ENCODE measurements around the gene CUL1. TPM values are rescaled to one million over a fixed set of nuclear protein-coding genes. Genes with fewer than 3 reads are reported as not detected.

The CUL1 gene
- total and polyA plus RNA-seq, 2 donors (not counting 3 experiments of a cell fraction or from before 2014, with no cell fraction given) = 25.7 to 50.2 TPM

DNA sequence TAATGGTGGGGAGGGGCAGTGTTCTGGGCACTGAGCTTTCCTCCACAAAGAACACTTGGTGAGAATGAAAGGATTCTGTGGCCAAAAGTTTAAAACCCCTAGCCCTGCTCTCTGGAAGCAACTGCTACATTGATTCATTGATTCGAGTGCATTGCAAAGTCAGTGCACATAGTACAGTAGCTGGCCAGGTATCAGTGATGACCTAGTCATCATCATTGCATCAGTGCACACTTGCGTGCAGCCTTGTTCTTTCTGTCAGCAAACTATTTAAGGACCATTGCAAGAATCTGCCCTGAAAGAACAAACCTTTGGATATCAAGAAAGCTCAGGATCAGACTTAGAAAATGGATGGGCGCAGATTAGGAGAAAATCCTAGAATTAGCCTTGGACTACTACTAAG lies 47.4 kb downstream of the CUL1 start:
- Histone ChIP-seq H3K9me3 (replicated peaks; ENCODE audit: control insufficient read depth, insufficient read depth, low read length) (no peaks in the 10 kb centered on the region), H3K27ac (ENCODE audit: insufficient read depth, low read depth, low read length) (no peak overlapping the region), H3K79me2 (ENCODE audit: control insufficient read depth, insufficient read depth, low read length) (peaks cover 42% of the 10 kb centered on the region), H3K9ac (replicated peaks; ENCODE audit: extremely low read depth, insufficient read depth, low read length) (no peak overlapping the region), H3K36me3 (ENCODE audit: control insufficient read depth in 2 of 2, extremely low read depth in 1 of 2, insufficient read depth in 2 of 2, low read length in 2 of 2) (no peaks in the 10 kb centered on the region), H4K20me1 (replicated peaks; ENCODE audit: control insufficient read depth, extremely low read depth, insufficient read depth, low read length) (peaks cover 2% of the 10 kb centered on the region), H3K4me1 (ENCODE audit: control insufficient read depth, extremely low read depth, insufficient read depth, low read length) (no peaks in the 10 kb centered on the region), H3K9me1 (replicated peaks; ENCODE audit: control insufficient read depth, extremely low read depth, insufficient read depth, low read length) (no peaks in the 10 kb centered on the region), H2AFZ (ENCODE audit: low read depth, low read length) (no peak overlapping the region), H3K27me3 (ENCODE audit: control insufficient read depth in 2 of 2, insufficient read depth in 2 of 2, low read length in 2 of 2) (no peaks in the 10 kb centered on the region), H3K4me3 (replicated peaks in 1 of 3; ENCODE audit: insufficient read depth in 1 of 3, low read depth in 1 of 3, low read length in 3 of 3) (no peak overlapping the region), H3K4me2 (ENCODE audit: insufficient read depth, low read length) (no peak overlapping the region)
- FAIRE-seq (no peak), DNase-seq (ENCODE audit: low read depth, low spot score) (no peak)
- intact Hi-C loops (cut with micrococcal nuclease) = no loop called here
- TF ChIP-seq FOS (IDR thresholded peaks at IDR 0.05; ENCODE audit: borderline replicate concordance, insufficient read depth, low read length) (no peak), JUN (IDR thresholded peaks at IDR 0.05; ENCODE audit: borderline replicate concordance, insufficient read depth, insufficient read length, low read depth) (no peak), POLR2A (IDR thresholded peaks at IDR 0.05; ENCODE audit: low read depth, low read length) (no peak), GATA2 (IDR thresholded peaks at IDR 0.05; ENCODE audit: insufficient read depth, insufficient read length, low read depth, low read length) (no peak), MYC (IDR thresholded peaks at IDR 0.05; ENCODE audit: low read depth, low read length) (no peak), POLR2AphosphoS5 (IDR thresholded peaks at IDR 0.05; ENCODE audit: insufficient read depth, low read depth, low read length) (no peak), EZH2 (IDR thresholded peaks at IDR 0.05; ENCODE audit: borderline replicate concordance, low read depth, low read length, severe bottlenecking) (no peak)
- TF ChIP-seq, protein P1, sequence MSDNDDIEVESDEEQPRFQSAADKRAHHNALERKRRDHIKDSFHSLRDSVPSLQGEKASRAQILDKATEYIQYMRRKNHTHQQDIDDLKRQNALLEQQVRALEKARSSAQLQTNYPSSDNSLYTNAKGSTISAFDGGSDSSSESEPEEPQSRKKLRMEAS (IDR thresholded peaks at IDR 0.05; ENCODE audit: insufficient read depth, insufficient read length) = no peak
- TF ChIP-seq, protein P2, sequence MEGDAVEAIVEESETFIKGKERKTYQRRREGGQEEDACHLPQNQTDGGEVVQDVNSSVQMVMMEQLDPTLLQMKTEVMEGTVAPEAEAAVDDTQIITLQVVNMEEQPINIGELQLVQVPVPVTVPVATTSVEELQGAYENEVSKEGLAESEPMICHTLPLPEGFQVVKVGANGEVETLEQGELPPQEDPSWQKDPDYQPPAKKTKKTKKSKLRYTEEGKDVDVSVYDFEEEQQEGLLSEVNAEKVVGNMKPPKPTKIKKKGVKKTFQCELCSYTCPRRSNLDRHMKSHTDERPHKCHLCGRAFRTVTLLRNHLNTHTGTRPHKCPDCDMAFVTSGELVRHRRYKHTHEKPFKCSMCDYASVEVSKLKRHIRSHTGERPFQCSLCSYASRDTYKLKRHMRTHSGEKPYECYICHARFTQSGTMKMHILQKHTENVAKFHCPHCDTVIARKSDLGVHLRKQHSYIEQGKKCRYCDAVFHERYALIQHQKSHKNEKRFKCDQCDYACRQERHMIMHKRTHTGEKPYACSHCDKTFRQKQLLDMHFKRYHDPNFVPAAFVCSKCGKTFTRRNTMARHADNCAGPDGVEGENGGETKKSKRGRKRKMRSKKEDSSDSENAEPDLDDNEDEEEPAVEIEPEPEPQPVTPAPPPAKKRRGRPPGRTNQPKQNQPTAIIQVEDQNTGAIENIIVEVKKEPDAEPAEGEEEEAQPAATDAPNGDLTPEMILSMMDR (IDR thresholded peaks at IDR 0.05; ENCODE audit: extremely low read depth in 1 of 2, insufficient read depth in 1 of 2, low read depth in 1 of 2, low read length in 2 of 2) = no peak
- no TSS peak for BruUV-seq (replicated peaks)
- ChIA-PET CTCF (interaction anchor here (0.6 to 0.9 kb wide), 2 partner anchors 16 to 17 kb away, joined by 4 read pairs; no protein-coding TSS in a partner anchor), POLR2A (no interaction called here)
- dilution Hi-C loops (cut with MboI; ENCODE audit: extremely low pct_ligation_motif_present, low sequenced_read_pairs) = no loop called here
